Activated CD8-positive, alpha-beta memory T cell treated with anti-CD3 and anti-CD28 coated beads, Interleukin-2, amount 50 U/mL, for 24 hours (primary cell): ENCODE results near the gene SP9.

ENCODE experiments used
- DNase-seq: peaks from one replicate; pipeline ENCODE4 v3.0.0-alpha.2; 2020; ENCODE audit errors: extremely low read depth

The SP9 gene

GRCh38 chr2:174334781-174335251 lies at the start of gene SP9:
TSS of gene SP9 (plus strand) at chr2:174334954. CDS start at chr2:174335093, 139 bp downstream.
- no peak for DNase-seq

DNA sequence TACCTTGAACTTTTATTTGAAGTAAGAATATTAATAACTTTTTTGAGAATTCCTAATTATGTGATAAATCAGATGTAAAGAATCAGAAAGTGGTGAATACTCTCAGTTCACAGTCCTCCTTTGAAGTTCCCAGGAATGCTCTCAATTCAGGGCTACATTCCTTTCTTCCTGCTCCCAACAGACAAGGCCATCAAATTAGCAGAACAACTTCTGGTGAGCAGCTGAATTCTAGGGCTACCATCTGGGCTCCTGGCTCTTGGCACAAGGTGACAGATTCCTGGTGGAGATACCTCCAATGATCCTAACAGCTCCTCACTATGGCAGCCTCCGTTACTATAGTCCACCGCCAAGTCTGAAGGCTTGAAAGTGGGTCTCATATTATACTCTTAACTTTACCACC lies 48.6 kb upstream of the SP9 start:
- DNase-seq, result no peak

DNA sequence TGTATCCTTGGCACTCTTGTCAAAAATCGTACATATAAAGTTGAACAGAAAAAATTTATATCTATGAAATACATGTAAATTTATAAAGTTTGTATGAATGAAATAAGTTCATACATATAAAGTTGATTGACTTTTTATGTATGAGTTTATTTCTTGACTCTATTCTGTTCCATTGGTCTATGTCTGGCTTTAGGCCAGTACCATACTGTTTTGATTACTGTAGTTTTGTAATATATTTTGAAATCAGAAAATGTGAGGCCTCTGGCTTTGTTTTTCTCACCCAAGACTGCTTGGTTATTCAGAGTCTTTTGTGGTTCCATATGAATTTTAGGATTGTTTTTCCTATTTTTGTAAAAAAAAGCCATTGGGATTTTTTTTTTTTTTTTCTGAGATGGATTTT lies 41.8 kb upstream of the SP9 start:
- DNase-seq, result no peak

GRCh38 chr2:174300114-174300513 lies 34.6 kb upstream of the SP9 start:
- no peak for DNase-seq

DNA sequence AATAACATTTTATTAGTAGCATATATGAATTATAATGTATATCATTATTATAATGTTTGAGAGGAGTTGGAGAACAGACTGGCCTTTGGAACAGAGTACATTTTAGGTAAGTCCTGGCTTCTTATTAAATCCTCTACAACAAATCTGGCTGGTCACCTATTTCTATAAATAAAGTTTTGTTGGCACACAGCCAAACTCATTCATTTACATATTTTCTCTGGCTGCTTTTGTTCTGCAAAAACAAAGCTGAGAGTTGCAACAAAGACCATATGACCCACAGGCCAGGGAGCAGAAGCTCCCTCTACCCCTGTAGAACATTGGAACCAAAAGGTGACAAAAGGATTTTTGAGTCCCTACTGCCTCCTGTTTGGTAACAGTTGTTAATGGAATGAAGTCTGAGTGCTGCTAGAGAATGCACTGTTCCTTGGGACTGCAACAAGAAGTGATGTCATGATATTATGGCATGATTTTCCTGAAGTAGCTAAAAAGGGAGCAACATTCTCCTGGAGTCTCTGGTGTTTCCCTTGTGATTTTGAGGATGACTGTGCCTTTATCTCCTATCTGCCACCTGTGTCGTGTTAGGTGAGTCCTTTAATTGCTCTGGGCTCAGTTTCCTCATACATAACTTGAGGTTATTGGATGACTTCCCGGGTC lies 22.0 kb upstream of the SP9 start:
- DNase-seq, result no peak

DNA sequence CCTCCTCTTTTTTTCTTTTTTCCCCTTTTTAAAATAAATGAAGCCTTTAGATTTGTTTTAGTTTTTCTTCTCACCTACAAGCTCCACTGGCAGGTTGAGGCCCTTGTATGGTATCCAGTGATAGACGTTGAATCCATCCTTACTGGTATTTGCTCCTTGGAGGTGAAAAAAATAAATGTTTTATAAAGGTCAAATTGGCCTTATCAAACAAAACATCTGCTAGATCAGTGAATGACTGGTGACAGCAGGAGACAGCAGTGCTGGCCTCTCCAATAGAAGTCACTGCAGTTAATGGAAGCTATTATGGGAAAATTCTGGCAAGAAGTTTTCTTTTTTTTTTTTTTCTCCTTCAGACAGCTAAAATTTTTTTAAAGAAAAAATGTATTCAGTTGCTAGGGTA lies 12.6 kb upstream of the SP9 start:
- no peak for DNase-seq

DNA sequence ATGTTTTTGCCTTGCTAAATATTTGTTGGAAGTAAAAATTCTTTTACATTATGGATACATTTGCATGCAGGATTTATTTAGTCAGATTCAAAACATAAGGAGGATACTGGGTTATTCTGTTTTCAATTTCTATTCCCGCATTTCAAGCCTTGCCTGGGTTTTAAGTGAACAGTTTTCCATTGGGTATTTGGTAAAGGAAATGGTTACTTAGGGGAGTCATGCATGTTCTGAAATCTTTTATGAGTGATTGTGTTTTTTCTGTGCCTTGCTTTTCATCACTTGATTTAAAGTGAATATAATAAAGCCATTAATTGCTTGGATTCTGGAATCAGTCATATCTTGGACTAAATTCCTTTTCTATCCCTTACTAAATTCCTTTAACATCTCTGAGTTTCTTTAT lies 12.0 kb upstream of the SP9 start:
- DNase-seq, result no peak

GRCh38 chr2:174324530-174324929 lies 10.2 kb upstream of the SP9 start:
- DNase-seq, result no peak

GRCh38 chr2:174325373-174326160 lies 9.2 kb upstream of the SP9 start:
- DNase-seq, result no peak

DNA sequence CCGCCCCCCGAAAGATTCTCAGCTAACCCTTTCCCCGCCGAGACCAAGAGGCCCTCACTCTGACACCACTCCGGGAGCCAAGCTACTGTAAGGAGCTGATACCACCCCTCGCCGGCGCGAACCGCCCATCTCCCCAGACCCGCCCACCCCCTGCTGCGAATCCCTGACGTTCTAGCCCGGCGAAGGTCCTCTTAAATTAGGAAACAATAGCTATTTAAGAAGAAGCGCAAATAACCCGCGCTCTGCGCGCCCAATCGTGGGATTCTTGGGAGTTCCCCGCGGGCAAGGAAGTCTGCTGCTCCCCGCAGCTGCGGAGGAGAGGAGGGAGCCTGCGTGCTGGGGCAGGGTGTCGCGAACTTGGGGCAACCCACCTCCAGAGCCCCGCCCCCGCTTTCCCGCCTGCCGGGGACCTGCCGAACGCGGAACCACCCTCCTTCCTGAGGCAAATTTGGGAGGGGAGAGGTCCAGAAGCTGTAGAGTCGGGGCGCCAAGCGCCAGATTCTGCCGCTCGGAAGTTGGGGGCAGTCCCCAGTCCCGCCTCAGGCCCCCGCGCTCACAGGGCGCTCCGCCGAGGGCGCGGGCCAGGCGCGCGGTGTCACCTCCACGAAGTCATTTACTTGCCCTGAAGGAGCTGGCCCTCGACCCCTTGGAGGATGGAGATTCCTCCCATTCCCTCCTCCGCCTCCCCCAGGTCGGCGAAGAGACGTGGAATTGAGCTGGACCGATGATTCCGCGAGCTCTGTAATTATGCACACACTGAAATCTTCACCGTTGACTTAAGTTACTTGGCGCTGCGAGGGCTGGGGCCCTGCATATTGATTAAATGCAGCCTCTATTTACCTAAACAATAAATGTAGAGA lies 8.4 kb upstream of the SP9 start:
- no peak for DNase-seq

- no peak for DNase-seq
Observed at GRCh38 chr2:174327021-174327840, 7.5 kb upstream of the SP9 start.

- no peak for DNase-seq
Observed at GRCh38 chr2:174327841-174328113, 7.0 kb upstream of the SP9 start.

DNA sequence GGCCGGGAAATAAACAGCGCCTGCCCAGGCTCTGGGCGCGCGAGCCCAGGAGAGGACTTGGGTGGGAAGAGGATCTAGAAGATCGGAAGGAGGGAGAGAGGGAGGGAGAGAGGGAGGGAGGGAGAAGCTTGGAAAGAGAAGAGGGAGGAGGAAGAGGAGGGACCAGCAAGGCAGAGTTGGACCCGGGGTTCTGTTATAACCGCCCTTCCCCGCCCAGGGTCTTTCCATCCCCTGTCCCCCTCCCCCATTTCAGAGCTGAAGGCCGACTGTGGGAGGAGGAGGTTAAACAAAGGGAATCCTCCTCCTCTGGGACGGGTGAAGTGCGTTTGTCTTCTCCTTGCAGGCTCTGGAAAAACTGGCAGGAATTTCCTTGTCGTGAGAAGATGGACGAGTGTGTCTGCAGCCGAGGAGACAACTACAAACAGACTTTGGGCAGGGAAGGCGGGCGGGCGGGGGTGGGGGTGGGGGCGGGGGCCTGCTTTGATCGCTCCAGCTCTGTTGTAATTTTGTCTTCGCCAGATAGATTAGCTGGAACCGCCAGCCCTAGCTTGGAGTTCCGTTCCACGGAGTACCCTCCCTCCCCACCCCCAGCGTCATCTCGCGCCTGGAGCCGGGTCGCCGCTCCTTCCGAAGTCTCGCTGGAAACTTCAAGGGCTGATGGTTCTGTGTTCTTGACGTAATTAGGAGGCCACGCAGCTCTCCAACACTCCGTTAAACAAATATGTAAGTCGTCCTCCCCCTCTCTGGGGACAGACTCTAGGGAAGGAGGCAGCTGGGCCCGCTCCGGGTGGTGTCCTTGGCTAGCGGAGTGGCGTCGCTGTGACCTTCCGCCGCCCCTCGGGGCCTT lies 6.4 kb upstream of the SP9 start:
- no peak for DNase-seq

DNA sequence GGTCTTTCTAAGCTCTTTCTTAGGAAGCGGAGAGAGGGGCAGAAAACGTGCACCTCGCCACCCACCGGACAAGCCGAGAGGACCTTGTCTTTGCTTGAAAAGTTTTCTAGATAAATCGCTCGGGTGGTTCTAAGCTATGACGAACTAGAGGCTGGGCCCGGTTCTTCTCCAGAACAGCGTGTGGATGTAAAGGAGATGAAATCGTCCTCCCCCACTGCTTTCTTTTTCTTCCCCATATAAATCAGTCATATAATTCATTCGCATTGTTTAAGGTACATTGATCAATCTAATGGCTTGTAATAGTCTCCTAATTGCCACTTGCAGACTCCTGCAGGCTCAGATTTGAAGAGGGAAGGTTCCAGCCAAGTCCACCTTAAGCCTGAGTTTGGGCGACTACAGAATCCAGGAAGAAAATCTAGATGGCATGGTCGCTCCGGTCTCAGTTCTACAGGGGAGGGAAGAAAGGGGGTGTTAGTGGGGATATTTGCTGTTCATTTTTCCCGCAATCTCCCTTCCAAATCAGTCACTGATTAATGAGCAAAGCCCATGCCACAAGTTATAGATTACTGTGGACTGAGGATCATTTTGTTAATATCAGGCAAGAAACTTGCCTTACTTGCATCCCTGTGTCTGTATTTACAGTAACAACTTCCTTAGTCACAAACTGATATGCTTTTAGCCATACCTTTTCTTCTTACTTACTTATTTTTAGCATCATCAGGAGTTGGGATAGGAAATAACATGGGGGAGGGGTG lies 5.6 kb upstream of the SP9 start:
- DNase-seq, result no peak

DNA sequence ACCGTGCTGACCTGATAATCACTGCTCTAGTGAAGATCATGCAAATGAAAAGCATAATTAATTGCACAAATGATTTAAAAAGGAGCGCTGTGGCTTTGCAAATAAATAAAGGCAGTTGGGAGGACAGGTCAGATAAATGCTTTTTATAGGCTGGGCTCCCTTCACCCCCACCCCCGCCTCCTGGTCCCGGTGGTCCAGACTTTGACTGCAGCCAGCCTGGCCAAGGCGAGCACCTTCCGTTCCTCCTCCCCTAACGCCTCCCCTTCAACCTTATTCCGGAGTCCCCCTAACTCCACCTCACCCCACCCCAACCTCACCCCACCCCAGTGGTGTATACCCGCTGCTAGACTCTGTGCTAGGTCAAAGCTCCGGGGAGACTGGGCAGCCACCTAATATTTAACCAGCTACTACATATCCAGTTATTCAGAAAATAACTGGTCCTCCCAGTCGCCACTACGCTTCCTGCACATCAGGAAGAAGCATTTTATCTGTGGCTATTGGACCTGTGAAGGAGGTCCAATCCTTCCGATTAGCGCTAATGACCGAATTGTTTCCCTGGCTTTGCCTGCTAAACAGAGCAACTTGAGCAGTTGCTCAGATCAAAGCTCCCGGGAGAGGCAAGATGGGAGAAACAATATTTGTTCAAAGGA lies 3.7 kb upstream of the SP9 start:
- no peak for DNase-seq

- DNase-seq, result no peak
Observed at GRCh38 chr2:174331595-174332216, 3.0 kb upstream of the SP9 start.

DNA sequence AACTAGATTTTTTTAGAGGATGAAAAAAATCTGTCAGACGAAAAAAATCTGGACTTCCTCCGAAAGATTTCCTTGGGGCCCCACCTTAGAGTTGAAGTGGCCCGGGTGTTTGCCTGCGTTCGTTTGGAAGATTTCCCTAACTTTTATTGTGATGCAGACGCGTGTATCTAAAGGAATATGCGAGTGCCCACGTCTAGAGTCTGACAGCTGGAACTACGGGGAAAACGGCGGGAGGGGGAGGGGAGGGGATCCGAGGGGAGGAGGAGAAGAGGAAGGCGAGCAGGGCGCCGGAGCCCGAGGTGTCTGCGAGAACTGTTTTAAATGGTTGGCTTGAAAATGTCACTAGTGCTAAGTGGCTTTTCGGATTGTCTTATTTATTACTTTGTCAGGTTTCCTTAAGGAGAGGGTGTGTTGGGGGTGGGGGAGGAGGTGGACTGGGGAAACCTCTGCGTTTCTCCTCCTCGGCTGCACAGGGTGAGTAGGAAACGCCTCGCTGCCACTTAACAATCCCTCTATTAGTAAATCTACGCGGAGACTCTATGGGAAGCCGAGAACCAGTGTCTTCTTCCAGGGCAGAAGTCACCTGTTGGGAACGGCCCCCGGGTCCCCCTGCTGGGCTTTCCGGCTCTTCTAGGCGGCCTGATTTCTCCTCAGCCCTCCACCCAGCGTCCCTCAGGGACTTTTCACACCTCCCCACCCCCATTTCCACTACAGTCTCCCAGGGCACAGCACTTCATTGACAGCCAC lies 2.4 kb upstream of the SP9 start:
- no peak for DNase-seq

- no peak for DNase-seq
Observed at GRCh38 chr2:174333017-174333371, 1.8 kb upstream of the SP9 start.
